ENCODE data around the gene UCKL1. TPM values are rescaled to one million over a fixed set of nuclear protein-coding genes. Genes with fewer than 3 reads are reported as not detected.

Gene UCKL1
- total RNA-seq, 2 experiments from 2014 or later = 25.6 to 42.6 TPM

DNA sequence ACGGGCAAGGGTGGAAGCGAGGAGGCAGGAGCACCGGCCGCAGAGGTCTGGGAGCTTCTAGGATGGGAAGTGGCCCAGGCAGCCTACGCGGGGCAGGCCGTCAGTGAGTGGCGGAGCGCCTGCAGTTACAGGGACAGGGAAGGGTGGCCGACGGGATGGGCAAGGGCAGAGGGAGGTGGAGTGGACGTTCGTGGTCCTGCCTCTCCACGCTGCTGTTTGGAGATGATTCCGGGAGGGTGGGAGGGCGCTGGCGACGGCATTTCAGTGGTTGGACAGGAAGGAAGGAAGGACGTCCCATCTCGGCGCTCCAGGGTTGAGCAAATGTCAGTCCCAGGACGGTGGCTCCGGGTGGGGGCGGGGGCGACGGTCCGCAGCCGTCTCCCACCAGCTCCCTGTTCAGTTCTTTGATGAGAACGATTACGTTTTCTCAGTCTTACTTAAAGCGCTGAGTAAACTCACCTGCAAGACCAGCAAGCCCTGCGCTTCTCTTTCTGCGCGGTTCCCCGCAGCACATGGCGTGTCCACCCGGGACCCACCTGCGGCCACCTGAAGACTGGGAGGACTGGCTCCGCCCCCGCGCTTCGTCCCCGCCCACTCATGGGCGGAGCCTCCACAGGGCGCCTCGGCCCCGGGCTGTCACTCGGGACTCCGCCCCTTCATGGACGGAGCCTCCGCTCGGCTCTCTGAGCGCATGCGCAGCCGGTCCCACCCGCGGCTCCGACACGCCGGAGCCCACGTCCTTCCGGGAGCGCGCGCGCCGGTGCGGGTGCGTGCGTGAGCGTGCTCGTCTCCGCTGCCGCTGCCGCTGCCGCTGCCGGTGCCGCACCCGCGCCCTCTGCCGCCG, 61.6 kb downstream of the UCKL1 start, which contains the start of gene DNAJC5:
TSS of gene DNAJC5 (plus strand) at position 769 of the 844 bp plus-strand sequence. CDS start 33,220 bp downstream, outside the sequence.
- POLR2A ChIA-PET = interaction anchor here (0.6 kb wide), 1 partner anchor 32 kb away, joined by 4 read pairs; no protein-coding TSS in a partner anchor
- intact Hi-C loops (cut with micrococcal nuclease; ENCODE audit: unreplicated experiment) = loop anchor here (2.0 to 5.0 kb wide), 2 partner anchors 30 to 357 kb away; partner anchors contain the start of genes PTK6 and TPD52L2
- peak within 1 kb of the TSS; percentile 88 for H3K4me2 ChIP-seq (ENCODE audit: low read length)
- BruUV-seq (replicated peaks) = no TSS peak
- no peaks in the 10 kb centered on the region for H3K9me3 ChIP-seq (ENCODE audit: low read length)
- H3K79me2 ChIP-seq (ENCODE audit: insufficient read depth, low read depth, low read length) = peaks cover 36% of the 10 kb centered on the region
- peak; percentile 97 for DNase-seq (ENCODE audit: low spot score)
- no peak for TF ChIP-seq EZH2phosphoT487 (IDR thresholded peaks at IDR 0.05; ENCODE audit: borderline replicate concordance, low read depth, low read length)
- TF ChIP-seq, protein P1, sequence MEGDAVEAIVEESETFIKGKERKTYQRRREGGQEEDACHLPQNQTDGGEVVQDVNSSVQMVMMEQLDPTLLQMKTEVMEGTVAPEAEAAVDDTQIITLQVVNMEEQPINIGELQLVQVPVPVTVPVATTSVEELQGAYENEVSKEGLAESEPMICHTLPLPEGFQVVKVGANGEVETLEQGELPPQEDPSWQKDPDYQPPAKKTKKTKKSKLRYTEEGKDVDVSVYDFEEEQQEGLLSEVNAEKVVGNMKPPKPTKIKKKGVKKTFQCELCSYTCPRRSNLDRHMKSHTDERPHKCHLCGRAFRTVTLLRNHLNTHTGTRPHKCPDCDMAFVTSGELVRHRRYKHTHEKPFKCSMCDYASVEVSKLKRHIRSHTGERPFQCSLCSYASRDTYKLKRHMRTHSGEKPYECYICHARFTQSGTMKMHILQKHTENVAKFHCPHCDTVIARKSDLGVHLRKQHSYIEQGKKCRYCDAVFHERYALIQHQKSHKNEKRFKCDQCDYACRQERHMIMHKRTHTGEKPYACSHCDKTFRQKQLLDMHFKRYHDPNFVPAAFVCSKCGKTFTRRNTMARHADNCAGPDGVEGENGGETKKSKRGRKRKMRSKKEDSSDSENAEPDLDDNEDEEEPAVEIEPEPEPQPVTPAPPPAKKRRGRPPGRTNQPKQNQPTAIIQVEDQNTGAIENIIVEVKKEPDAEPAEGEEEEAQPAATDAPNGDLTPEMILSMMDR (conservative IDR thresholded peaks at IDR 0.05; ENCODE audit: low read length) = no peak
- H3K36me3 ChIP-seq (ENCODE audit: insufficient read depth, low read length) = peaks cover 31% of the 10 kb centered on the region; the same call in 1 of the 2 replicates
- H3K4me1 ChIP-seq (ENCODE audit: insufficient read depth, low read length, poor library complexity, severe bottlenecking) = peaks cover 11% of the 10 kb centered on the region
- H4K20me1 ChIP-seq (ENCODE audit: insufficient read depth, low read length) = peaks cover 14% of the 10 kb centered on the region
- H2AFZ ChIP-seq (ENCODE audit: low read length) = no peak within 1 kb of the TSS; the same call in 1 of the 2 replicates
- CTCF ChIA-PET (ENCODE audit: unreplicated experiment) = no interaction called here
- peak within 1 kb of the TSS; percentile 84 for H3K4me3 ChIP-seq (ENCODE audit: low read depth, low read length, poor library complexity, severe bottlenecking)
- peak within 1 kb of the TSS; percentile 75 for H3K27ac ChIP-seq (ENCODE audit: low read depth, low read length, poor library complexity, severe bottlenecking)
- H3K9me2 ChIP-seq (ENCODE audit: insufficient read depth, low read length) = no peaks in the 10 kb centered on the region

DNA sequence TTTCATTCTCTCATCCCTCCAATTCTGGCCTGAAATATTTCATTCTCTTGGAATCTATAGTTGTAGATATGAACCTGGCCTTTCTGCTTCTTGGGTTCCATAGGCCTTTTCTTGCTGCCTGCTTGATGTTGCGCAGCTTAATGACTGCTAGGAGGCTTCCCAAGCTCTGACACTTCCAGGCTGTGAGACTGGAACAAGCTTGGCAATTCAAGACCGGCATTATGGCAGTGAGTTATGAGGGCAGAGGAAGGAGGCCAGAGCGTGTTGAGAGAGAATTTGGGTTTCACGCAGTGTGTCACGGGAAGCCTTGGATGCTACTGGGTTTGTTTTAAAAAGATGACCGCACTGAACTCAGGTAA, 62.2 kb downstream of the UCKL1 start:
- CTCF ChIA-PET (ENCODE audit: unreplicated experiment) = no interaction called here
- peaks cover 14% of the 10 kb centered on the region for H4K20me1 ChIP-seq (ENCODE audit: insufficient read depth, low read length)

More for the DNA sequence above, 62.2 kb downstream of the UCKL1 start:
- no peak for DNase-seq (ENCODE audit: low spot score)
- H3K27ac ChIP-seq (ENCODE audit: low read depth, low read length, poor library complexity, severe bottlenecking) = no peak overlapping the region
- H3K4me2 ChIP-seq (ENCODE audit: low read length) = no peak overlapping the region
- TF ChIP-seq, protein P1 (conservative IDR thresholded peaks at IDR 0.05; ENCODE audit: low read length) = no peak
- TF ChIP-seq EZH2phosphoT487 (IDR thresholded peaks at IDR 0.05; ENCODE audit: borderline replicate concordance, low read depth, low read length) = no peak
- H3K9me2 ChIP-seq (ENCODE audit: insufficient read depth, low read length) = no peaks in the 10 kb centered on the region
- no peak overlapping the region for H2AFZ ChIP-seq (ENCODE audit: low read length)
- H3K79me2 ChIP-seq (ENCODE audit: insufficient read depth, low read depth, low read length) = peaks cover 31% of the 10 kb centered on the region
- POLR2A ChIA-PET = no interaction called here
- H3K4me1 ChIP-seq (ENCODE audit: insufficient read depth, low read length, poor library complexity, severe bottlenecking) = peaks cover 11% of the 10 kb centered on the region
- no TSS peak for BruUV-seq (replicated peaks)
- H3K36me3 ChIP-seq (ENCODE audit: insufficient read depth, low read length) = peaks cover 37% of the 10 kb centered on the region; the same call in 1 of the 2 replicates
- no peaks in the 10 kb centered on the region for H3K9me3 ChIP-seq (ENCODE audit: low read length)
- intact Hi-C loops (cut with micrococcal nuclease; ENCODE audit: unreplicated experiment) = loop anchor here (2.0 kb wide), 1 partner anchor 29 kb away; the partner anchor contains the start of gene TPD52L2
- H3K4me3 ChIP-seq (ENCODE audit: low read depth, low read length, poor library complexity, severe bottlenecking) = no peak overlapping the region

All from OCI-LY7 (cell line).